OCI-LY3 (cell line): Measurements from ENCODE around the gene CCDC86.

ENCODE experiments used
- H2AFZ ChIP-seq: fragments of 200-600, 300-600 bp; shearing (Covaris generic); 2 replicates; pipeline ENCODE4 v1.6.0; 2014; ENCODE audit warnings: antibody characterized with exemption, low read depth, low read length
- H3K27ac ChIP-seq: fragments of 200-600, 300-600 bp; sonication (generic); 2 replicates; pipeline ENCODE4 v1.5.1; 2014; ENCODE audit warnings: mild to moderate bottlenecking, low read length, moderate library complexity, mixed read lengths
- H3K27me3 ChIP-seq: fragments of 200-600, 300-600 bp; sonication (generic); 2 replicates; pipeline ENCODE4 v1.6.1; 2014; ENCODE audit warnings: low read depth, low read length, mixed read lengths
- H3K36me3 ChIP-seq: fragments of 200-600, 300-600 bp; sonication (generic); replicated peaks from 2 replicates; pipeline ENCODE3; 2014; ENCODE audit warnings: low read depth, low read length, mixed read lengths
- H3K4me1 ChIP-seq: fragments of 300-600, 200-600 bp; sonication (generic); 2 replicates; pipeline ENCODE4 v1.6.1; 2014; ENCODE audit warnings: low read length, mixed read lengths
- H3K4me2 ChIP-seq: fragments of 200-600, 300-600 bp; sonication (generic); 2 replicates; pipeline ENCODE4 v1.6.1; 2014; ENCODE audit warnings: low read length, mixed read lengths
- H3K4me3 ChIP-seq: fragments of 300-600, 200-600 bp; sonication (generic); 2 replicates; pipeline ENCODE4 v1.5.1; 2014; ENCODE audit warnings: antibody characterized with exemption, mild to moderate bottlenecking, low read length, moderate library complexity
- H3K79me2 ChIP-seq: fragments of 300-600, 200-600 bp; shearing (Covaris generic); 2 replicates; pipeline ENCODE4 v1.6.1; 2014; ENCODE audit warnings: mild to moderate bottlenecking, low read length, mixed read lengths
- H3K9ac ChIP-seq: fragments of 300-600, 200-600 bp; shearing (Covaris generic); 2 replicates; pipeline ENCODE4 v1.6.0; 2014; ENCODE audit warnings: mild to moderate bottlenecking, low read length, moderate library complexity
- H3K9me3 ChIP-seq: fragments of 200-600, 300-600 bp; shearing (Covaris generic); 2 replicates; pipeline ENCODE4 v1.6.1; 2014; ENCODE audit warnings: low read length, mixed read lengths; ENCODE audit not compliant: insufficient read depth
- H4K20me1 ChIP-seq: fragments of 200-600, 300-600 bp; sonication (generic); 2 replicates; pipeline ENCODE4 v1.6.1; 2016; ENCODE audit warnings: low read length, mixed read lengths; ENCODE audit not compliant: insufficient read depth
- CTCF ChIP-seq: fragments of 200-600, 300-600 bp; sonication (generic); IDR thresholded peaks from 2 replicates; pipeline ENCODE4 v1.5.1; 2014; ENCODE audit warnings: antibody characterized with exemption, low read length, low read depth
- EZH2phosphoT487 ChIP-seq: fragments of 200-600 bp; shearing (Covaris generic); IDR thresholded peaks from 2 replicates; pipeline ENCODE4 v1.6.1; 2018; ENCODE audit warnings: antibody characterized with exemption, mixed run types, low read depth

The CCDC86 gene

GRCh38 chr11:60871378-60872061 lies 29.6 kb downstream of the CCDC86 start:
- no peak for TF ChIP-seq CTCF
- TF ChIP-seq EZH2phosphoT487: no peak
- Histone ChIP-seq H3K27ac (no peak overlapping the region), H3K4me1 (no peaks in the 10 kb centered on the region), H3K36me3 (peaks cover 3% of the 10 kb centered on the region), H3K4me2 (no peak overlapping the region), H3K4me3 (no peak overlapping the region), H2AFZ (no peak overlapping the region), H3K9ac (no peak overlapping the region), H4K20me1 (no peaks in the 10 kb centered on the region), H3K9me3 (no peaks in the 10 kb centered on the region), H3K27me3 (no peaks in the 10 kb centered on the region), H3K79me2 (no peaks in the 10 kb centered on the region)

DNA sequence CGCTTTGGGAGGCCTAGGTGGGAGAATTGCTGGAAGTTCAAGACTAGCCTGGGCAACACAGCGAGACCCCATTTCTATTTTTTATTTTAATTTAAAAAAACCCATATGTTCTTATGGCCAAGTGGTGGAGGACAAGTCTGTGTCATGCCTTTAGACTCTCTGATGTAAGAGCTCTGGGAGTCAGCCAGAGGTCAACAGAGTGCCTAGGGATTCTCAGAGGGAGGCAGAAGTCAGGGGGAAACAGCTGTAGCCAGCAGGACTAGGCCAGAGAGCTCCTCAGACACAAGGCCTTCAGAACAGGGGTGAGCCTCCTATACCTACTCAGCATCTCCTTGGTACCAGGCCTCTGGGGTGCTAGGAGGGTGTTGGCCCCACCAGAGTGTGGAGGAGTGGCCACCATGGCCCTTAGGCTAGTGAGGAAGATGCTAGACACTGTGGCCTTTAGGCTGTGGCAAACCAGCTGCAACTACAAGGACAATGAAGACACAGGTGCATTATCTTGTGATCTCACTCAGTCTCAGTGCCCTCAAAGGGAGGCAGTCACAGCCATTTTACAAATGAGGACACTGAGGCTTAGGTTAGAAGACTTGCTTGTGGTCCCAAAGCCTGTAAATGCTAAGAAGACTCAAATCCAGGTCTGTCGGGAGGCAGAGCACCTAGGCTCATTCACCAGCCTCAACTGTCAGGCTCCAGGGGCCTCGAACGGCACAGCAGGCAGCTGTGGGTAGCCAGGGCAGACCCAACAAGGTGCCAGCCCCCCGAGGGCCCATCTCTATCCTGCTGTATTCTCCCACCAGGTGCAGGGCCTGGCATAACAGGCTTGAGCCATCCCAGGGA lies 30.4 kb downstream of the CCDC86 start:
- no peaks in the 10 kb centered on the region for H3K27me3 ChIP-seq
- H3K36me3 ChIP-seq: peaks cover 3% of the 10 kb centered on the region
- H3K79me2 ChIP-seq: no peaks in the 10 kb centered on the region
- H3K9ac ChIP-seq: no peak overlapping the region
- TF ChIP-seq EZH2phosphoT487 (no peak), CTCF (no peak)
- no peaks in the 10 kb centered on the region for H3K4me1 ChIP-seq
- no peaks in the 10 kb centered on the region for H4K20me1 ChIP-seq
- H2AFZ ChIP-seq: no peak overlapping the region
- H3K9me3 ChIP-seq: no peaks in the 10 kb centered on the region
- H3K27ac ChIP-seq: no peak overlapping the region
- no peak overlapping the region for H3K4me3 ChIP-seq
- no peak overlapping the region for H3K4me2 ChIP-seq

DNA sequence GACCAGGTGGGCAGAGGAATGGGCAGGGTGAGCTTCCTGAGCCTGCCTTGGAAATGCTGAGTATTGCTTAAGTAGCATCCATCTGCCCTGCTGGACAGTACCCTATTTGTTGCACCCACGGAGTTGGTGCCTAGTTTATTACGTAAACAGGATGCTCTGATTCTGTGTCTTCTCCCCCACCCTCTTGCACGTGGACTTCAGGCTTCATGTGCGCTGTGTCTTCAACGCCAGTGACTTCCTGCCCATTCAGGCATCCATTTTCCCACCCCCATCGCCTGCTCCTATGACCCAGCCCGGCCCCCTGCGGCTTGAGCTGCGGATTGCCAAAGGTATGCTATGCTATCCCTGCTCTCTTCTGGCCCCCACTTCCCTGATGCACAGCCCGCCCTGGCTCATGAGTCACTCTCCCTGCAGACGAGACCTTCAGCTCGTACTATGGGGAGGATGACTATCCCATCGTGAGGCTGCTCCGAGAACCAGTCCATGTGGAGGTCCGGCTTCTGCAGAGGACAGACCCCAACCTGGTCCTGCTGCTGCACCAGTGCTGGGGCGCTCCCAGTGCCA lies 31.1 kb downstream of the CCDC86 start:
- no peaks in the 10 kb centered on the region for H3K4me1 ChIP-seq
- H4K20me1 ChIP-seq: no peaks in the 10 kb centered on the region
- no peak overlapping the region for H3K4me2 ChIP-seq
- H3K27ac ChIP-seq: no peak overlapping the region
- no peak overlapping the region for H2AFZ ChIP-seq
- H3K36me3 ChIP-seq: peaks cover 7% of the 10 kb centered on the region
- H3K9me3 ChIP-seq: no peaks in the 10 kb centered on the region
- TF ChIP-seq CTCF (no peak), EZH2phosphoT487 (no peak)
- H3K79me2 ChIP-seq: no peaks in the 10 kb centered on the region
- H3K27me3 ChIP-seq: no peaks in the 10 kb centered on the region
- H3K4me3 ChIP-seq: no peak overlapping the region
- no peak overlapping the region for H3K9ac ChIP-seq

DNA sequence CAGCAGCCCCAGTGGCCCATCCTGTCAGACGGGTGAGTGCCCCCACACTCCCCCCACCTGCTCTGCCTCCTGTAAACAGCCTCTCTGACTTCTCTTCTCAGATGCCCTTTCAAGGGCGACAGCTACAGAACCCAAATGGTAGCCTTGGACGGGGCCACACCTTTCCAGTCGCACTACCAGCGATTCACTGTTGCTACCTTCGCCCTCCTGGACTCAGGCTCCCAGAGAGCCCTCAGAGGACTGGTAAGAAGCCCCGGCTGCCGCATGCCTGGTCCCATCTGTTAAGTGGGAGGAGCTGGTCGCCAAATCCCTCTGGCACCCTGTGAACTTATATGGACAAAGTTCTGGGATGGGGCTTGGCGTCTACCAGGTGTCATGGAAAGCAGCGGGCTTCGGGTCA lies 31.6 kb downstream of the CCDC86 start:
- TF ChIP-seq CTCF: no peak
- TF ChIP-seq EZH2phosphoT487: no peak
- Histone ChIP-seq H3K36me3 (peaks cover 11% of the 10 kb centered on the region), H3K4me1 (no peaks in the 10 kb centered on the region), H3K79me2 (no peaks in the 10 kb centered on the region), H3K9me3 (no peaks in the 10 kb centered on the region), H3K4me2 (no peak overlapping the region), H4K20me1 (no peaks in the 10 kb centered on the region), H3K27me3 (no peaks in the 10 kb centered on the region), H3K27ac (no peak overlapping the region), H2AFZ (no peak overlapping the region), H3K9ac (no peak overlapping the region), H3K4me3 (no peak overlapping the region)
